ENCODE data around the gene NRL.

Gene NRL

DNA sequence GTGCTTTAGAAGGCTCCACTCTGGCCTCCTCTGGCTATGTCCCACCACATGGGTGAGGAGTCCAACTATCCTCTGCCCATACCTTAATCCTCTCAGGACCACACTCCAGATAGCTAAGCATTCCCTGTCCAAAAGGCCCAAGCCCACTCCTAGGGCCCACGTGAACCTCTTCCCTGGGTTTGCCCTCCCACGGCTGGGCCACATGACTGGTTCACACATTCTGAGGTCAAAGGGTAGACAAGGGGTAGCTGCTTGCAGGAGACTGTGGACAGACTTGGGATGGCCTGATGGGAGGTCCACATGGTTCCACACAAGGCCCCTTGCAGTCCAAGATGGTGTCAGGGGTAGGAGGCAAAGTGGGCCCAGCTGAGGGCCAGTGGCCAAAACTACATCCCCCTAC is 26.7 kb downstream of the NRL start:
- TF ChIP-seq, protein P1, sequence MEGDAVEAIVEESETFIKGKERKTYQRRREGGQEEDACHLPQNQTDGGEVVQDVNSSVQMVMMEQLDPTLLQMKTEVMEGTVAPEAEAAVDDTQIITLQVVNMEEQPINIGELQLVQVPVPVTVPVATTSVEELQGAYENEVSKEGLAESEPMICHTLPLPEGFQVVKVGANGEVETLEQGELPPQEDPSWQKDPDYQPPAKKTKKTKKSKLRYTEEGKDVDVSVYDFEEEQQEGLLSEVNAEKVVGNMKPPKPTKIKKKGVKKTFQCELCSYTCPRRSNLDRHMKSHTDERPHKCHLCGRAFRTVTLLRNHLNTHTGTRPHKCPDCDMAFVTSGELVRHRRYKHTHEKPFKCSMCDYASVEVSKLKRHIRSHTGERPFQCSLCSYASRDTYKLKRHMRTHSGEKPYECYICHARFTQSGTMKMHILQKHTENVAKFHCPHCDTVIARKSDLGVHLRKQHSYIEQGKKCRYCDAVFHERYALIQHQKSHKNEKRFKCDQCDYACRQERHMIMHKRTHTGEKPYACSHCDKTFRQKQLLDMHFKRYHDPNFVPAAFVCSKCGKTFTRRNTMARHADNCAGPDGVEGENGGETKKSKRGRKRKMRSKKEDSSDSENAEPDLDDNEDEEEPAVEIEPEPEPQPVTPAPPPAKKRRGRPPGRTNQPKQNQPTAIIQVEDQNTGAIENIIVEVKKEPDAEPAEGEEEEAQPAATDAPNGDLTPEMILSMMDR (conservative IDR thresholded peaks at IDR 0.05; ENCODE audit: control insufficient read depth, insufficient read depth, low read depth, low read length): no peak

DNA sequence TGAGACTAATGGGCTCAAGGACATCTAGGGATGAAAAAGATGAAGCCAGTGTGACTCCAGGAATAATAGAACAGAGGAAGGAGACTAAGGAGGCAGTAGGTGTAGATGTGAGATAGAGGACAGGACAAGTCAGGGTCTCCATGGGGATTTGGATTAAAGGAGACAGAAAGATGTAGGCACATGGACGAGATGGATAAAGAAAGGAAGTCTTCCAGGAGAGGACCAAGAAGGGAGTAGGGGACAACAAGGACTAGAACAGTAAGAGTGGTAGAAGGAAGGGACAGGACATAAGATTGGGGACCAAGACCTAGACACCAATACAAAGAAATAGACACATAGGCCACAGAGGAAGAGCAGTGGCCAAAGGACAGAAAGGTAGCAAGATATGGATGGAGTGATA is 27.7 kb downstream of the NRL start:
- TF ChIP-seq, protein P1 (conservative IDR thresholded peaks at IDR 0.05; ENCODE audit: control insufficient read depth, insufficient read depth, low read depth, low read length): no peak
- no peak for DNase-seq (ENCODE audit: low read depth)
- H3K4me3 ChIP-seq (ENCODE audit: control insufficient read depth, low read depth, low read length): no peak overlapping the region

More for the DNA sequence above, 26.7 kb downstream of the NRL start:
- DNase-seq (ENCODE audit: low read depth): no peak
- H3K4me3 ChIP-seq (ENCODE audit: control insufficient read depth, low read depth, low read length): no peak overlapping the region

DNA sequence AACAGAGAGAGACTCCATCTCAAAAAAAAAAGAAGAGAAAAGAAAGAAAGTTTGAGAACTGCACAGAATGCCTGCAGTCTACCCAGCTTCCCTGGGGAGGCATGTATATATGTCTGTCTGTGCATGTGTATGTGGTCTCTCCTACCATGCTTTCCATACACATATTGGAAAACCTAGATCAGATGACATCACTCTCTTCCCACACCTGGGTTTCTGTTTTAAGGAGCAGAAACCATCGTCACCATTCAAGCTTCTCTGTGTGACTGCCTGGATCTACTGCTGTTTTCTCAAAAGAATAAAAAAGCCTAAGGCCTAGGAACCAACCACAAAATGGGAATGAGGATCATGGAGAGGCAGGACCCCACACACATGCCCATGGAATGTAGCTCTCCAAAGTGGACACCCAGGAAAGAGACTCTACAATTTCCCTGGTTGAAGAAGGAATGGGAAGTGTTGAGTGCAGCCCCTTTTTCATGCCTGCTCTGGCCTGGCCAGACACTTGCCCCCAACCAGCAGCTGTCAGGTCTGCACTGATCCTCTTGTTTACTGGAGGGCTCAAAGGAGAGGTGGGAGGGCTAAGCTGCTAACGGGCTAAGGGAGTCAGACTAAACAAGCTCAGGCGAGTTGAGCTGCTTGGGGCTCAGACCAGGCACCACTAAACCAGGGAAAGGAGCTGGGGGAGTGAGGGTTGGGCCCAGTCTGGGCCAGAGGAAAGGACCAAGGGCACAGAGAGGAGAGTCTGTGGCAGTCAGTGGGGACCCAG is 28.4 kb downstream of the NRL start:
- TF ChIP-seq, protein P1 (conservative IDR thresholded peaks at IDR 0.05; ENCODE audit: control insufficient read depth, insufficient read depth, low read depth, low read length): no peak
- no peak for DNase-seq (ENCODE audit: low read depth)
- no peak overlapping the region for H3K4me3 ChIP-seq (ENCODE audit: control insufficient read depth, low read depth, low read length)

DNA sequence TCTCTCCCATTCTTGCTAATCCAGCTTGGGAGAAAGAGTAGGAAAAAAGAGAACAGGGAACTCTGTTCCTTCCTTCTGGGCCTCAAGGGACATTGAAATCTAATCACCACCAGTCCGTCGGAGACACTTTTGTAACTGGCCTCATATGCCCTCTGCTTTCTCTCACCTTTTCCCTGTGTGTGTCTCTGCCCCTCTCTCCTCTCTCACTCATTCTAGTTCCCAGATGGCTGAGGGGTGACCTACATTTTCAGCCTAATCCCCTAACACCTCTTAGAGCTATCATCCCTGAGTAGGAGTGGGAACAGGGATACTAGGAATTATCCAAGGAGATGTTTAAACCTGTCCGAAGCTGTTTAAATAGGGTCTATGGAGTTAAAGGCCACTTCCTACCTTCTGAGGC is 29.5 kb downstream of the NRL start:
- TF ChIP-seq, protein P1 (conservative IDR thresholded peaks at IDR 0.05; ENCODE audit: control insufficient read depth, insufficient read depth, low read depth, low read length): no peak
- DNase-seq (ENCODE audit: low read depth): no peak
- no peak overlapping the region for H3K4me3 ChIP-seq (ENCODE audit: control insufficient read depth, low read depth, low read length)

DNA sequence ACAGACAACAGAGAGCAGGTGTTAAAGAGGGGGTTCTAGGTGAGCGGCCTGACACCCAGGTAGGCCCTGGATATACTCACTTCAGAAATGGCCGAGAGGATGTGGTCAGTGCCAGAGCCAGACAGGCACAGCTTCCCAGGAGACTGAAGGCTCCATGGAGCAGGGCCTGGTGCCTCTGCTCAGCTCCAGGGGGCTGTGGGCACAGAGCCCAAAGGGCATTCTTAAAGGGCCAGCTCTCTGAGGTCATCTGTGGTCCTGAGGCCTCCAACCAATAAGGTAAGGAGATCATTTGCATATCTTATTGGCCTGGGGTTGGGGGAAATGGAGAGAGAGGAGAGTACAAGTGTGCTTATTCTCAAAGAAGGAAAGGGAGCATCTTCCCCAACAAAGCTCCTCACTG is 30.3 kb downstream of the NRL start:
- no peak for DNase-seq (ENCODE audit: low read depth)
- H3K4me3 ChIP-seq (ENCODE audit: control insufficient read depth, low read depth, low read length): no peak overlapping the region
- TF ChIP-seq, protein P1 (conservative IDR thresholded peaks at IDR 0.05; ENCODE audit: control insufficient read depth, insufficient read depth, low read depth, low read length): no peak

DNA sequence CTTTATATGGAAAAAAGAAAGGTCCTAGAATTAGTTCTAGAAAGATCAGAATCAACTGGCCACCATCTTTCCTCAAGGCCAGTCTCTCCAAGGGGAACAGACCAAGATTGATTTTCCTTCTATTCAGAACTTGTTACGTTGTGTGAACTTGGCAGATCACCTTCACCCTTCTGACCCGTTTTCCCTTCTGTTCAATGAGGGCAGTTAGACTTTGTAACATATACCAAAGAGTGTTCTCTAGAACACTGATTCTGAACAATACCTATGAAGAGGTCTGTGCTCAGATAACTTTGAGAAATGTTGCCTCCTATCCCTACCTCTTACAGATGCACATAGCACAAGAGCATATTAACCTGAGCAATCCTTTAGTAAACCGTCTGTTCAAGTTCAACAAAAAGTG is 31.3 kb downstream of the NRL start:
- DNase-seq (ENCODE audit: low read depth): no peak
- H3K4me3 ChIP-seq (ENCODE audit: control insufficient read depth, low read depth, low read length): no peak overlapping the region

More for the DNA sequence above, 31.3 kb downstream of the NRL start:
- TF ChIP-seq, protein P1 (conservative IDR thresholded peaks at IDR 0.05; ENCODE audit: control insufficient read depth, insufficient read depth, low read depth, low read length): no peak

All from fibroblast of mammary gland (primary cell).